LNCaP clone FGC (cell line): ENCODE results near the gene TP53RK.
A peak's percentile ranks its signal among the peaks of the same experiment; 100 is the strongest.

Source experiments
- DNase-seq: peaks from one replicate; pipeline ENCODE4 v3.0.0-alpha.2; 2011; ENCODE audit warnings: low read depth
- H3K4me3 ChIP-seq: 2 replicates; pipeline ENCODE4 v1.5.1; 2011; ENCODE audit warnings: mild to moderate bottlenecking, low read depth, low read length, control low read depth
- CTCF ChIP-seq: IDR thresholded peaks from 2 replicates; pipeline ENCODE4 v1.5.1; 2012; ENCODE audit warnings: mild to moderate bottlenecking; ENCODE audit not compliant: control insufficient read depth, insufficient read depth; ENCODE audit errors: extremely low read depth

TP53RK gene

GRCh38 chr20:46701556-46701955, 12.3 kb upstream of the TP53RK start:
- H3K4me3 ChIP-seq: no peak overlapping the region
- TF ChIP-seq CTCF: no peak
- DNase-seq: no peak

GRCh38 chr20:46701057-46701456, 11.8 kb upstream of the TP53RK start:
- no peak for TF ChIP-seq CTCF
- no peak for DNase-seq
- H3K4me3 ChIP-seq: no peak overlapping the region

- no peak for TF ChIP-seq CTCF
- H3K4me3 ChIP-seq: no peak overlapping the region
- DNase-seq: no peak
Measured at GRCh38 chr20:46700481-46700880, 11.2 kb upstream of the TP53RK start.

- DNase-seq: no peak
- H3K4me3 ChIP-seq: no peak overlapping the region
- peak; percentile 52 for TF ChIP-seq CTCF
Measured at GRCh38 chr20:46699651-46700359, 10.6 kb upstream of the TP53RK start.

GRCh38 chr20:46698788-46699187, 9.5 kb upstream of the TP53RK start:
- no peak for TF ChIP-seq CTCF
- DNase-seq: no peak
- H3K4me3 ChIP-seq: no peak overlapping the region

GRCh38 chr20:46696791-46697279, 7.6 kb upstream of the TP53RK start:
- no peak for TF ChIP-seq CTCF
- DNase-seq: no peak
- H3K4me3 ChIP-seq: no peak overlapping the region

- no peak overlapping the region for H3K4me3 ChIP-seq
- no peak for TF ChIP-seq CTCF
- no peak for DNase-seq
Measured at GRCh38 chr20:46695892-46696291, 6.6 kb upstream of the TP53RK start.
